ENCODE results near the gene CUL2. TPM values are rescaled to one million over a fixed set of nuclear protein-coding genes. Genes with fewer than 3 reads are reported as not detected.
A peak's percentile ranks its signal among the peaks of the same experiment; 100 is the strongest.

CUL2 gene
- polyA plus RNA-seq, 1 of the 3 experiments (the other 2 are of a cell fraction): 13.1 TPM

- no peak overlapping the region for H3K4me3 ChIP-seq (ENCODE audit: low read depth in 2 of 2, low read length in 1 of 2)
- no peak overlapping the region for H2AFZ ChIP-seq (ENCODE audit: low read depth)
- no peaks in the 10 kb centered on the region for H3K9me3 ChIP-seq
- DNase-seq: no peak
- H3K9me2 ChIP-seq: no peaks in the 10 kb centered on the region
- TF ChIP-seq GABPA (IDR thresholded peaks at IDR 0.05; ENCODE audit: low read depth): no peak
- no peak for TF ChIP-seq TEAD4 (IDR thresholded peaks at IDR 0.05; ENCODE audit: borderline replicate concordance, insufficient read depth)
- no peak for TF ChIP-seq USF1 (IDR thresholded peaks at IDR 0.05; ENCODE audit: borderline replicate concordance, low read depth)
- WGBS (ENCODE audit: low lambda C conversion rate): 94% methylated on average over 2 of the region's 2 CpGs
- H3F3A ChIP-seq (replicated peaks; ENCODE audit: insufficient read depth): peaks cover 4% of the 10 kb centered on the region
- ChIA-PET POLR2A (no interaction called here), CTCF (interaction anchor here (1.5 kb wide), 1 partner anchor 11 kb away, joined by 5 read pairs; no protein-coding TSS in a partner anchor)
- H3K27ac ChIP-seq (ENCODE audit: low read depth in 2 of 2, low read length in 1 of 2): no peak overlapping the region
- H4K20me1 ChIP-seq (ENCODE audit: insufficient read depth): no peaks in the 10 kb centered on the region
- H3K27me3 ChIP-seq (ENCODE audit: insufficient read depth): no peaks in the 10 kb centered on the region
- no peak overlapping the region for H3K9ac ChIP-seq
- H3K79me2 ChIP-seq (ENCODE audit: insufficient read depth): no peaks in the 10 kb centered on the region
- no peaks in the 10 kb centered on the region for H3K36me3 ChIP-seq (replicated peaks in 1 of 2; ENCODE audit: control insufficient read depth in 1 of 2, insufficient read depth in 2 of 2, low read length in 1 of 2)
- no peak overlapping the region for H3K4me2 ChIP-seq
- no peaks in the 10 kb centered on the region for H3K4me1 ChIP-seq (ENCODE audit: control insufficient read depth in 1 of 2, insufficient read depth in 2 of 2, low read depth in 1 of 2, low read length in 1 of 2)
Observed at GRCh38 chr10:34962866-34963265, 127.3 kb downstream of the CUL2 start.

GRCh38 chr10:34960983-34961382, 129.2 kb downstream of the CUL2 start:
- ChIA-PET POLR2A (no interaction called here), CTCF (interaction anchor here (0.8 to 0.9 kb wide), 2 partner anchors 237 to 305 kb away, joined by 3 to 6 read pairs; no protein-coding TSS in a partner anchor)
- TF ChIP-seq, protein P1, sequence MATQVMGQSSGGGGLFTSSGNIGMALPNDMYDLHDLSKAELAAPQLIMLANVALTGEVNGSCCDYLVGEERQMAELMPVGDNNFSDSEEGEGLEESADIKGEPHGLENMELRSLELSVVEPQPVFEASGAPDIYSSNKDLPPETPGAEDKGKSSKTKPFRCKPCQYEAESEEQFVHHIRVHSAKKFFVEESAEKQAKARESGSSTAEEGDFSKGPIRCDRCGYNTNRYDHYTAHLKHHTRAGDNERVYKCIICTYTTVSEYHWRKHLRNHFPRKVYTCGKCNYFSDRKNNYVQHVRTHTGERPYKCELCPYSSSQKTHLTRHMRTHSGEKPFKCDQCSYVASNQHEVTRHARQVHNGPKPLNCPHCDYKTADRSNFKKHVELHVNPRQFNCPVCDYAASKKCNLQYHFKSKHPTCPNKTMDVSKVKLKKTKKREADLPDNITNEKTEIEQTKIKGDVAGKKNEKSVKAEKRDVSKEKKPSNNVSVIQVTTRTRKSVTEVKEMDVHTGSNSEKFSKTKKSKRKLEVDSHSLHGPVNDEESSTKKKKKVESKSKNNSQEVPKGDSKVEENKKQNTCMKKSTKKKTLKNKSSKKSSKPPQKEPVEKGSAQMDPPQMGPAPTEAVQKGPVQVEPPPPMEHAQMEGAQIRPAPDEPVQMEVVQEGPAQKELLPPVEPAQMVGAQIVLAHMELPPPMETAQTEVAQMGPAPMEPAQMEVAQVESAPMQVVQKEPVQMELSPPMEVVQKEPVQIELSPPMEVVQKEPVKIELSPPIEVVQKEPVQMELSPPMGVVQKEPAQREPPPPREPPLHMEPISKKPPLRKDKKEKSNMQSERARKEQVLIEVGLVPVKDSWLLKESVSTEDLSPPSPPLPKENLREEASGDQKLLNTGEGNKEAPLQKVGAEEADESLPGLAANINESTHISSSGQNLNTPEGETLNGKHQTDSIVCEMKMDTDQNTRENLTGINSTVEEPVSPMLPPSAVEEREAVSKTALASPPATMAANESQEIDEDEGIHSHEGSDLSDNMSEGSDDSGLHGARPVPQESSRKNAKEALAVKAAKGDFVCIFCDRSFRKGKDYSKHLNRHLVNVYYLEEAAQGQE (IDR thresholded peaks at IDR 0.05; ENCODE audit: low read depth, low read length): no peak
- TF ChIP-seq SMC3 (IDR thresholded peaks at IDR 0.05; ENCODE audit: low read depth, low read length) (peak; percentile 24), RAD21 (IDR thresholded peaks at IDR 0.05; ENCODE audit: low read length) (peak; percentile 64)
- TF ChIP-seq, protein P2, sequence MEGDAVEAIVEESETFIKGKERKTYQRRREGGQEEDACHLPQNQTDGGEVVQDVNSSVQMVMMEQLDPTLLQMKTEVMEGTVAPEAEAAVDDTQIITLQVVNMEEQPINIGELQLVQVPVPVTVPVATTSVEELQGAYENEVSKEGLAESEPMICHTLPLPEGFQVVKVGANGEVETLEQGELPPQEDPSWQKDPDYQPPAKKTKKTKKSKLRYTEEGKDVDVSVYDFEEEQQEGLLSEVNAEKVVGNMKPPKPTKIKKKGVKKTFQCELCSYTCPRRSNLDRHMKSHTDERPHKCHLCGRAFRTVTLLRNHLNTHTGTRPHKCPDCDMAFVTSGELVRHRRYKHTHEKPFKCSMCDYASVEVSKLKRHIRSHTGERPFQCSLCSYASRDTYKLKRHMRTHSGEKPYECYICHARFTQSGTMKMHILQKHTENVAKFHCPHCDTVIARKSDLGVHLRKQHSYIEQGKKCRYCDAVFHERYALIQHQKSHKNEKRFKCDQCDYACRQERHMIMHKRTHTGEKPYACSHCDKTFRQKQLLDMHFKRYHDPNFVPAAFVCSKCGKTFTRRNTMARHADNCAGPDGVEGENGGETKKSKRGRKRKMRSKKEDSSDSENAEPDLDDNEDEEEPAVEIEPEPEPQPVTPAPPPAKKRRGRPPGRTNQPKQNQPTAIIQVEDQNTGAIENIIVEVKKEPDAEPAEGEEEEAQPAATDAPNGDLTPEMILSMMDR (IDR thresholded peaks at IDR 0.05): peak; percentile 35; the same call in 1 of the 2 replicates
- no peaks in the 10 kb centered on the region for H3K4me1 ChIP-seq (ENCODE audit: control insufficient read depth in 1 of 2, insufficient read depth in 2 of 2, low read depth in 1 of 2, low read length in 1 of 2)
- H3K9ac ChIP-seq: no peak overlapping the region
- no peaks in the 10 kb centered on the region for H3K9me2 ChIP-seq
- no peaks in the 10 kb centered on the region for H3K9me3 ChIP-seq
- H3K27ac ChIP-seq (ENCODE audit: low read depth in 2 of 2, low read length in 1 of 2): no peak overlapping the region
- no peak overlapping the region for H3K4me3 ChIP-seq (ENCODE audit: low read depth in 2 of 2, low read length in 1 of 2)
- H2AFZ ChIP-seq (ENCODE audit: low read depth): no peak overlapping the region
- H4K20me1 ChIP-seq (ENCODE audit: insufficient read depth): no peaks in the 10 kb centered on the region
- no peaks in the 10 kb centered on the region for H3K79me2 ChIP-seq (ENCODE audit: insufficient read depth)
- no peaks in the 10 kb centered on the region for H3K36me3 ChIP-seq (replicated peaks in 1 of 2; ENCODE audit: control insufficient read depth in 1 of 2, insufficient read depth in 2 of 2, low read length in 1 of 2)
- H3K27me3 ChIP-seq (ENCODE audit: insufficient read depth): no peaks in the 10 kb centered on the region
- 80% methylated on average over 5 of the region's 8 CpGs for WGBS (ENCODE audit: low lambda C conversion rate)
- H3F3A ChIP-seq (replicated peaks; ENCODE audit: insufficient read depth): no peaks in the 10 kb centered on the region
- no peak overlapping the region for H3K4me2 ChIP-seq
- DNase-seq: peak; percentile 50

All from SK-N-SH (cell line).